ENCODE results near the gene SCP2. TPM values are rescaled to one million over a fixed set of nuclear protein-coding genes. Genes with fewer than 3 reads are reported as not detected.

The SCP2 gene
- total RNA-seq (2021) (56.4 to 60.4 TPM (median 56.8 TPM) in 3 replicates), Bru-seq, nascent RNA (percentile 48 among the genes with signal in this experiment)
- long read RNA-seq, experiment 1, transcript SCP2-207 (5 exons, 894 nt), result major isoform, 155 of 178 reads
- long read RNA-seq, experiment 1, transcript SCP2-203 (16 exons, 2,811 nt), result minor isoform, 12 of 178 reads
- long read RNA-seq, experiment 1, partial matches to known transcripts, result 5 of 178 reads
- long read RNA-seq, experiment 1, other reads (novel, unspliced or antisense), result 1 of 178 reads
- long read RNA-seq, experiment 2, transcript SCP2-205 (4 exons, 1,298 nt), result minor isoform, 5 of 100 reads
- long read RNA-seq, experiment 2, transcript SCP2-203 (16 exons, 2,811 nt), result minor isoform, 7 of 100 reads
- long read RNA-seq, experiment 2, transcript SCP2-207 (5 exons, 894 nt), result major isoform, 60 of 100 reads
- long read RNA-seq, experiment 2, partial matches to known transcripts, result 22 of 100 reads
- long read RNA-seq, experiment 2, other reads (novel, unspliced or antisense), result 5 of 100 reads
- long read RNA-seq, experiment 3, transcript SCP2-207 (5 exons, 894 nt), result major isoform, 203 of 223 reads
- long read RNA-seq, experiment 3, transcript SCP2-205 (4 exons, 1,298 nt), result minor isoform, 7 of 223 reads
- long read RNA-seq, experiment 3, partial matches to known transcripts, result 2 of 223 reads
- long read RNA-seq, experiment 3, other reads (novel, unspliced or antisense), result 3 of 223 reads

- no peaks in the 10 kb centered on the region for H3K36me3 Mint-ChIP-seq
- ATAC-seq (peak; percentile 86), DNase-seq (ENCODE audit: low spot score) (peak; percentile 80)
- no peak within 1 kb of the TSS for H3K27ac Mint-ChIP-seq
- no peaks in the 10 kb centered on the region for H3K9me3 Mint-ChIP-seq
- H3K27me3 Mint-ChIP-seq (ENCODE audit: low read depth), result peaks cover 69% of the 10 kb centered on the region
- TF ChIP-seq ZNF232 (CRISPR knock-in tag; IDR thresholded peaks at IDR 0.05) (no peak), HMGXB4 (CRISPR knock-in tag; IDR thresholded peaks at IDR 0.05) (peak; percentile 33; the same call in 1 of the 2 replicates), GTF2I (CRISPR knock-in tag; conservative IDR thresholded peaks at IDR 0.05) (no peak), TCF7 (CRISPR knock-in tag; IDR thresholded peaks at IDR 0.05; ENCODE audit: low read depth) (no peak), GABPB1 (CRISPR knock-in tag; IDR thresholded peaks at IDR 0.05) (peak; percentile 53; the same call in 1 of the 2 replicates)
- TF ChIP-seq, protein P1, sequence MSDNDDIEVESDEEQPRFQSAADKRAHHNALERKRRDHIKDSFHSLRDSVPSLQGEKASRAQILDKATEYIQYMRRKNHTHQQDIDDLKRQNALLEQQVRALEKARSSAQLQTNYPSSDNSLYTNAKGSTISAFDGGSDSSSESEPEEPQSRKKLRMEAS (CRISPR knock-in tag; IDR thresholded peaks at IDR 0.05), result peak; percentile 55; the same call in 1 of the 2 replicates
- peak within 1 kb of the TSS; percentile 76 for H3K4me3 Mint-ChIP-seq
- POLR2A ChIA-PET, result no interaction called here
- CTCF ChIA-PET, result interaction anchor here (0.6 to 1.5 kb wide), 8 partner anchors 22 to 351 kb away, joined by 3 to 6 read pairs (median 4); partner anchors contain the start of gene ZYG11A
- H3K4me1 Mint-ChIP-seq, result peaks cover 9% of the 10 kb centered on the region
Measured at GRCh38 chr1:52927212-52928014, at the start of gene SCP2. TSS of gene SCP2 (plus strand) at chr1:52927276. CDS start at chr1:52927397, 121 bp downstream.

GRCh38 chr1:52877554-52877953, 49.5 kb upstream of the SCP2 start:
- POLR2A ChIA-PET, result no interaction called here
- CTCF ChIA-PET, result no interaction called here
- no peak for TF ChIP-seq ZNF281 (CRISPR knock-in tag; IDR thresholded peaks at IDR 0.05)
- no peak for TF ChIP-seq CDX4 (CRISPR knock-in tag; IDR thresholded peaks at IDR 0.05; ENCODE audit: borderline replicate concordance)
- TF ChIP-seq NR2C2 (CRISPR knock-in tag; IDR thresholded peaks at IDR 0.05), result no peak
- no peak for TF ChIP-seq FOXK1 (CRISPR knock-in tag; IDR thresholded peaks at IDR 0.05)
- no peak for TF ChIP-seq ZMAT4 (CRISPR knock-in tag; IDR thresholded peaks at IDR 0.05)
- no peak for TF ChIP-seq ZNF425 (CRISPR knock-in tag; conservative IDR thresholded peaks at IDR 0.05)
- TF ChIP-seq ZNF416 (CRISPR knock-in tag; IDR thresholded peaks at IDR 0.05), result no peak
- no peak for TF ChIP-seq CREB1 (CRISPR knock-in tag; IDR thresholded peaks at IDR 0.05)
- TF ChIP-seq KAT7 (CRISPR knock-in tag; IDR thresholded peaks at IDR 0.05; ENCODE audit: borderline replicate concordance), result no peak
- no peak for TF ChIP-seq ZNF396 (CRISPR knock-in tag; IDR thresholded peaks at IDR 0.05; ENCODE audit: borderline replicate concordance)
- TF ChIP-seq, protein P2, sequence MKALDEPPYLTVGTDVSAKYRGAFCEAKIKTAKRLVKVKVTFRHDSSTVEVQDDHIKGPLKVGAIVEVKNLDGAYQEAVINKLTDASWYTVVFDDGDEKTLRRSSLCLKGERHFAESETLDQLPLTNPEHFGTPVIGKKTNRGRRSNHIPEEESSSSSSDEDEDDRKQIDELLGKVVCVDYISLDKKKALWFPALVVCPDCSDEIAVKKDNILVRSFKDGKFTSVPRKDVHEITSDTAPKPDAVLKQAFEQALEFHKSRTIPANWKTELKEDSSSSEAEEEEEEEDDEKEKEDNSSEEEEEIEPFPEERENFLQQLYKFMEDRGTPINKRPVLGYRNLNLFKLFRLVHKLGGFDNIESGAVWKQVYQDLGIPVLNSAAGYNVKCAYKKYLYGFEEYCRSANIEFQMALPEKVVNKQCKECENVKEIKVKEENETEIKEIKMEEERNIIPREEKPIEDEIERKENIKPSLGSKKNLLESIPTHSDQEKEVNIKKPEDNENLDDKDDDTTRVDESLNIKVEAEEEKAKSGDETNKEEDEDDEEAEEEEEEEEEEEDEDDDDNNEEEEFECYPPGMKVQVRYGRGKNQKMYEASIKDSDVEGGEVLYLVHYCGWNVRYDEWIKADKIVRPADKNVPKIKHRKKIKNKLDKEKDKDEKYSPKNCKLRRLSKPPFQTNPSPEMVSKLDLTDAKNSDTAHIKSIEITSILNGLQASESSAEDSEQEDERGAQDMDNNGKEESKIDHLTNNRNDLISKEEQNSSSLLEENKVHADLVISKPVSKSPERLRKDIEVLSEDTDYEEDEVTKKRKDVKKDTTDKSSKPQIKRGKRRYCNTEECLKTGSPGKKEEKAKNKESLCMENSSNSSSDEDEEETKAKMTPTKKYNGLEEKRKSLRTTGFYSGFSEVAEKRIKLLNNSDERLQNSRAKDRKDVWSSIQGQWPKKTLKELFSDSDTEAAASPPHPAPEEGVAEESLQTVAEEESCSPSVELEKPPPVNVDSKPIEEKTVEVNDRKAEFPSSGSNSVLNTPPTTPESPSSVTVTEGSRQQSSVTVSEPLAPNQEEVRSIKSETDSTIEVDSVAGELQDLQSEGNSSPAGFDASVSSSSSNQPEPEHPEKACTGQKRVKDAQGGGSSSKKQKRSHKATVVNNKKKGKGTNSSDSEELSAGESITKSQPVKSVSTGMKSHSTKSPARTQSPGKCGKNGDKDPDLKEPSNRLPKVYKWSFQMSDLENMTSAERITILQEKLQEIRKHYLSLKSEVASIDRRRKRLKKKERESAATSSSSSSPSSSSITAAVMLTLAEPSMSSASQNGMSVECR (CRISPR knock-in tag; IDR thresholded peaks at IDR 0.05; ENCODE audit: borderline replicate concordance), result no peak

More at GRCh38 chr1:52877554-52877953, 49.5 kb upstream of the SCP2 start:
- Mint-ChIP-seq H3K4me3 (no peak overlapping the region), H3K36me3 (peaks cover 15% of the 10 kb centered on the region), H3K9me3 (0 out of 2 replicates have a peak, but pooled peaks cover 4% of the 10 kb centered on the region), H3K27me3 (ENCODE audit: low read depth) (no peaks in the 10 kb centered on the region), H3K27ac (no peak overlapping the region), H3K4me1 (peaks cover 3% of the 10 kb centered on the region)
- no peak for DNase-seq (ENCODE audit: low spot score)
- no peak for ATAC-seq
